GM21367 (cell line): ENCODE data around the gene ANKS4B.
"Not testable (repeated sequence)": the region's sequence is repeated elsewhere in the genome, so short reads cannot be mapped to it uniquely, and the experiment has no call there.

ENCODE experiments used
- ATAC-seq: cut with Tn5 transposase; IDR thresholded peaks from one replicate; pipeline ENCODE4 v1.9.1; 2021; ENCODE audit not compliant: unreplicated experiment

ANKS4B gene

DNA sequence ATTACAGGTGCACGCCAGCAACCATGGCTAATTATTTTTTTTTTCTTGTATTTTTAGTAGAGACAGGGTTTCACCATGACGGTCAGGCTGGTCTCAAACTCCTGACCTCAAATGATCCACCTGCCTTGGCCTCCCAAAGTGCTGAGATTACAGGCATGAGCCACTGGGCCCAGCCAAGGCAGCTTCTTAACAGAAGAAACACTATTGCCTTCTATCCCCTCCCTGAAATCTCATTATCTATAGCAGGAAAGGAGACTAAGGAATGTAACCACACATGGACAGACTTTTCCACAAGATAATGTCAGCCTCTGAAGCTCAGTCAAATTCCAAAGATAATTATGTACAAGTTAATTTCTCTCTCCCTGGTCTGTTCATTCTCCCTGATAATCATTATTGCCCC lies 16.4 kb upstream of the ANKS4B start:
- no peak for ATAC-seq

DNA sequence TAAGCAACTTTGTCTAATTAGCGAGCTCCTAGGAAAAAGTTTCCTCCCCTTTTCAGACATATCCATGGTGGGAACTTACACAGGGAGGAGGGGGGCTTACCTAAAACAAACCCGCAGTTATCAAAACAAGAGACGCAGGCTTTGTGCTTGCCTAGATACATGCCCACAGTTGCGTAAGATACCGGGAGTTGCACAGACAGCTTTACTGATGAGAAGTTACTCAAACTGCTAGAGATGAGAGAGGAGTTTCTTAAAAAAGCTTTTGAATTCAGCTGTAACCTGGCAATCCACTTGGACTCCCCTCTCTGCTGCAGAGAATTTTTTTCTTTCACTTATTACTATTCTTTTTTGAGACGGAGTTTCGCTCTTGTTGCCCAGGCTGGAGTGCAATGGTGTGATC lies 15.3 kb upstream of the ANKS4B start:
- no peak for ATAC-seq

DNA sequence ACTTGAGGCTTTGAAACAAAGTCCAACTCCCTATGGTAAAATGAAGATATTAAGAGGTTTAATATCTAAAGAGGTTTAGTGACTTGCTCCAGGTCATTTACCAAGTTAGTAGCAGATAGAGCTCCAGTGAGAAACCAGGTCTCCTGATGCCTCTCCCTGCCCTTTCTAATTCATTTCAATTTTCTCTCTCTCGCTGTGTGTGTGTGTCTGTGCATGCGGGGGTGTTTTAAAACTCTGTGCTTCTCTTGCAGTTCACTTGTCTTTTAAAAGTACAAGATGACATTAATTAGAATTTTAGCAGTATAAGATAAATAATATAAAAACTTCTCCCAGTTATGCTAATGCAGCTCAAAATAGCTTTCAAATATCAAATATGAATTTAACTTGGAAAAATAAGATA lies 13.9 kb upstream of the ANKS4B start:
- no peak for ATAC-seq

DNA sequence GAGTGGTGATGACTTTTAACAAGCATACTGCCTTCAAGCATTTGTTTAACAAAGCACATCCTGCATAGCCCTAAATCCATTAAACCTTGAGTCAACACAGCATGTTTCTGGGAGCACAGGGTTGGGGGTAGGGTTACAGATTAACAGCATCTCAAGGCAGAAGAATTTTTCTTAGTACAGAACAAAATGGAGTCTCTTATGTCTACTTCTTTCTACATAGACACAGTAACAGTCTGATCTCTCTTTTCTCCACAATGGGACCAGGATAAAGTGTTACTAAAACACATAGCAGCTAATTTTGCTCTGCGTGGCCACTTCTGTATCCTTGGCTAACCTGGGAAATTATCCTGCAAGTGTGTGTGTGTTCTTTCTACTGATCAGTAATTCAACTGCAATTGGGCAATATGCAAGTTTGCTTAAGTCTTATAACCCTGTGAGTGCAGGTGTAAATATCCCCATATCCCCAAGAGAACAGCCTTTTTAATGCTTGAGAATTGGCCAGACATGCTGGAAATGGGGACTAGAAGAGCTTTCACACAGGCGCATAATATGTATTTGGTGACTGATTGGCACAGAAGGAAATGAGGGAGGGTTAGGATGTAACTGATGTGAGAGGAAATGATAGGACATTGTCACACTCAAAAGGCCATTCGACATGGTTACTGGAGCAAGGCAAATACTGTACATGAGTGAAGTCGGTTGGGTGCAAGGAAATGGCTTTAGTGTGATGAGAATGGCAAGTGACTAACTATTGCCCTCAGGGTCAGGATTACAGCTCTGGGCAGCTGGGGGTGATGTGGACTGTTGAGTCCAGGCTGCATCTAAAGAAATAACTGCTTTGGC lies 10.8 kb upstream of the ANKS4B start:
- ATAC-seq: no peak

GRCh38 chr16:21223787-21224186 lies 9.7 kb upstream of the ANKS4B start:
- no peak for ATAC-seq

DNA sequence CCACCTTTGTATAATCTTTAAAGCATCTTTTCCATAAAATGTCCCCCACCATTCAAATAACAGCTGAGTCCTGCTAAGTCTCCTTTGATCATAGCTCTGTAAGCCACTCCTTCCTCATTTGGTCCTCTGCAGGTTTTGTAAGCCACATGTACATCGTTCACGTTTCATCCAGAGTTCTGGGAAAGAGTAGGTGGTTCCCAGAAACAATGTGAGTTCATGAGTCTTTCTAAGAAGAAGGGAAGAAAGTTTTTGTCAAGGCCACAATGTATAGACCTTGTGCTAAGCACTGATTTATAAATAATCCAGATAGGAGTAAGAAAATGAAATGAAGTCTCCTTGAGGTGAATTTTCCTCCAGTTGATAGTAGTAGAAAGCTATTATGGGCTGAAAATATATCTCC lies 8.7 kb upstream of the ANKS4B start:
- no peak for ATAC-seq

DNA sequence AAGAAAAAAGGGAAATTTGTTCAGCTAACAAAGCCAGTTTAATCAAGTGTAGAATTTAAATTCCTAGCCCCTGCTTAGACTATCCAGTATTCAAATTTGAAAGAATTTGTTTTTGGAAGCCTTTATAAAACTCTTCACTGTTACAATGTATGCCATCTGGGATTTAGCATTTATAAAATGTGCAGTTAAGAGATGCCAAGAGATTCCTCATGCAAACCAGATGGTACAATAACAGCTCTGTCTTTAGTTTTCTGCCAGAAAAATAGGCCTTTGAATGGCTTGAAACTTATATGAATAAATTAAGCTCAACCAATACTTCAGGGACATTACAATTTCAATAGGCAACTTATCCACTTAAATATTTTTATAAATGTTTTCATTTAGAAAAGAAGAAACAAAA lies 6.8 kb upstream of the ANKS4B start:
- ATAC-seq: no peak

DNA sequence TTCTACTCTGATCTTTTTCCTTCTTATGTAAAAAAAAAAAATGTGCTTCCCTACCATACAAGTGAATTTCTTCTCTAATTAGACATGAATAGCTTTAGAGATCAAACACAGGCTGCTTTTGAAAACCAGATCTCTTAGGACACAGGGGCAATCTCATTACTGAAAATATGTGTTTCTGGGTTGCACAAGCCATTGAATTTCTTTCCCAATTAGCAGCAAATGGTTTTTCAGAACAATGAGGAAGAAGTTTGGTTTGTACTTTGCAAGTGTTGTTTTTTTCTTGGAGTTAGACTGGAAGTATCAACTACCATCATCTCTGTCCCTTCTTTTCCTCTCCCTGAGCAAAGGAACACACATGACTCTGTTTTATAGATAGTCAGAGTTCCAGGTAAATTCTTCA lies 5.6 kb upstream of the ANKS4B start:
- no peak for ATAC-seq

GRCh38 chr16:21228361-21228872 lies 5.1 kb upstream of the ANKS4B start:
- ATAC-seq: no peak

DNA sequence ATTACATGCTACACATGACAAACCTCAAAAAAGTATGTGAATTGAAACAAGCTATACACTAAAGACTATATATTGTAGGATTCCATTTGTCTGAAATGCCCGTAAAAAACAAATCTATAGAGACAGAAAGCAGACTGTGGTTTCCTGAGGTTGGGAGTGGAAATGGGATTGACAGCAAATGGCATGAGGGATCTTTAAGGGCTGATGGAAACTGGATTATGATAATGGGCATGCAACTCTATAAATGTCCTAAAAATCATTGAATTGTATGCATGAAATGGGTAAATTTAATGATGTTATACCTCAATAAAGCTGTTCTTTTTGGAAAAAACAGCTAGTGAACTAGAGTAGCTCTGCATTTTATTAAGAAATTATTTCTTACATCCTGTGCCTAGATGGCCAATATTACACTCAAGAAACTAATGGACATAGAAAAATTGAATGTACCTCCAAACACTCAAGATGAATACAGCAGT lies 416 bp upstream of the ANKS4B start:
- no peak for ATAC-seq

GRCh38 chr16:21235199-21235585 lies 1.7 kb downstream of the ANKS4B start:
- ATAC-seq: no peak

DNA sequence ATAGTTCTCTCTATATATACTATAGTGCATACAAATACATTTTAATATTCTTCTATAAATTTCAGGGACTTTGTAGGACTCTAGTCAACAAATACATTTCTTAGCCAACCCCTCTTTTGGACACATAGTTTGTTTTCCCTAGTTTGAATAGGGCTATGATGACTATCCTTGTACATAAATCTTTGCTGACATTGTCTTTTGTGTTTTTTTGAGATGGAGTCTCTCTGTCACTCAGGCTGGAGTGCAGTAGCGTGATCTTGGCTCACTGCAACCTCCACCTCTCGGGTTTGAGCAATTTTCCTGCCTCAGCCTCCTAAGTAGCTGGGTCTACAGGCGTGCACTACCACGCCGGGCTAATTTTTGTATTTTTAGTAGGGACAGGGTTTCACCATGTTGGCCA lies 3.3 kb downstream of the ANKS4B start:
- no peak for ATAC-seq

- no peak for ATAC-seq
Observed at GRCh38 chr16:21239646-21240045, 6.1 kb downstream of the ANKS4B start.

- no peak for ATAC-seq
Observed at GRCh38 chr16:21242756-21243155, 9.3 kb downstream of the ANKS4B start.

- no peak for ATAC-seq
Observed at GRCh38 chr16:21244518-21245215, 11.2 kb downstream of the ANKS4B start.

- not testable (repeated sequence) for ATAC-seq
Observed at GRCh38 chr16:21248179-21248578, 14.7 kb downstream of the ANKS4B start.

- no peak for ATAC-seq
Observed at GRCh38 chr16:21250072-21250923, 16.8 kb downstream of the ANKS4B start.

DNA sequence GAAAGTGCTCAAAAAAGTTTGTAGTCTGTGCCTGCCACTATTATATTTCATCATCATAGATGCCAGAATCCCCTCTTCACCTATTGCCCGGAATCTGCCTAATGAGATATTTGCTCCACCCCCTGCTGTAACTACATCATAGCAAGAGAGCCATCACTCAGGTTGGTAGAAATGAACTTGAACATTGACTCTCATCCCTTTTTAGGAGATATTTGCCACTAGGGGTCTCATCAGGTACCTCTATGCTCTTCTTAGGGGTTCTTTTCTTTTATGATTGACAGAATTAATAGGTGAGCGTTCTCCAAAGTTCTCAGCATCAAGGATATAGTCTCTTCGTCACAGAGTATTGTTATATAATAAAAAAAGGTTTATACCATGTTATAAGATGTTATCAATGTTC lies 20.0 kb downstream of the ANKS4B start:
- ATAC-seq: no peak

GRCh38 chr16:21256636-21257035 lies 23.1 kb downstream of the ANKS4B start:
- no peak for ATAC-seq

GRCh38 chr16:21257284-21257683 lies 23.8 kb downstream of the ANKS4B start:
- ATAC-seq: no peak
